Epithelial cell of alveolus of lung (primary cell): ENCODE measurements around the gene AIP. TPM values are rescaled to one million over a fixed set of nuclear protein-coding genes. Genes with fewer than 3 reads are reported as not detected.

Experiments
- total RNA-seq: library from RNA; depleted of rRNA; stranded (reverse); fragments of >200 nt; gene quantifications from 2 replicates; pipeline ENCODE4 v1.2.1, GENCODE V29; 2015

Gene AIP
- total RNA-seq: 70.7 and 120 TPM in 2 replicates

DNA sequence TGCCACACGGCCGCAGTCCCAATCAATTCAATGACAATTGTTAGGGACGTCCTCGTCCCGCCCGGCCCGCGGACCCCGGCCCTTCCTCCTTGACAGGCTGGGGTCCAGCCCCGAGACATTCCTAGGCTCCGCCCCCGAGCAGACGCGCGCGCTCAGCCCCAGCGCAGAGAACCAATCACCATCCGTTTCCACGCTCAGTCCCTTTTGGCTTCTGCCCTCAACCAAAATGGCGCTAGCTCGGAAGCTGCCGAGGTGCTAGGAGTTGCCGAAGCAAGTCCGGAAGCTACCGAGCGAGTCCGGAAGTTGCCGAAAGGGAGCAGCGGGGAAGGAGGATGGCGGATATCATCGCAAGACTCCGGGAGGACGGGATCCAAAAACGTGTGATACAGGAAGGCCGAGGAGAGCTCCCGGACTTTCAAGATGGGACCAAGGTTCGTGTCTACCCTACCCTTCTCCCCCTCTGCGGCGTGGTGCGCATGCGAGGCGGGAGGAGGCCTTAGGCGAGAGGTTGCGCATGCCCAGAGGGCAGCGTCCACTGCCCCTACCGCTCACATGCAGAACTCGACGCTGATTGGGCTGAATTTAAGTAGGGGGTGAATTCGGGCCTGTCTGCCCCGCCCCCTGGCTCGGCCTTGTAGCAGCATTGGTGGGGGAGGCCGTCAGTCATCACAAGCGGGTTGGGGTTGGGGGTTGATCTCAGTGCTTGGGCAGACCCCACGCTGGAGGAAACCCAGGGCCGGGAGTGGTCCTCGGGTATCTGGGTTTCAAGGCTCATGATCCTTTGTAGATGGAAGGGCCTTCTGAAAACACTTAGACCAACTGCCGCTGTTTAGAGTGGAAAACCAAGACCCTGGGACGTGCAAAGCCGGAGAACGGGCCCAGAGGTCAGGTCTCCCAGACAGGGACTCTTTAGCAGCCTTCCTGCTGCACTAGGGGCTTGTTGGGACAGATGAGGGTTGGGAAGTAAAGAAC, at the start of gene AIP:
Gene AIP, plus strand, starts transcription at position 200 of the 972 bp plus-strand sequence. Its CDS starts 133 bp downstream, at position 333.

DNA sequence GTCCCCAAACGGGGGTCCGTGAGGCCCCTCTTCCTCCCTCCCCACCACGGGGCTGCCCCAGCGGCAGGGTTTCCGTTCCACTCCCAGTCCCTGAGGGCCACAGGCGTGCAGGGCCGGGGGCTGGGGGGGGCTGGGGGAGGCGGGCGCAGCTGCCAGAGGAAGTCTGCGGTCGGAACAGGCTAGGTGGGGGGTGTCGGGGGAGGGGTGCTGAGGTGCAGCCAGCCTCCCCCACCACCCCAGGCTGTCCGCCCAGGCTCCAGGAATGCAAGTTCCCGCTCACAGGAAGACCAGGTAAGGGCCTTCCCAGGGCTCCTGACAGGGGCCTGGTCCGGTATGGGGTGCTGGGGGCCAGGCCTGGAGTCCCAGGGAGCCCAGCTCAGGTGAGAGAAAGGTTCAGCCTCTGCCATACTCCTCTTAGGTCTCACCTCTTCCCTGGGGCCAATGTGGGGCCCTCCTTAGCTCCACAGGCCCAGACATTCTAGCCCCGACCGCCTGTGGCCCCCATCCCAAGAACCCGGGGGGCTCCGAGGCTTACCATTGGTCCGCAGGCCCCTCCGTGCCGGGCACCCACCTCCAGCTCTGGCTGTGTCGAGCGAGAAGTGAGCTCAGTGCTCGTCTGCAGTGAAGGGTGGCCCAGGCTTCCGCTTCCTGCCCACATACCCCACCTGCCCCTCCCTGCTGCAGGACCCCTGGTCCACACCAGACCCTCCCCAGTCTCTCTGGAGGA, 45.6 kb upstream of the AIP start, which contains the start of gene PTPRCAP:
Gene PTPRCAP, minus strand, starts transcription at position 601 of the 727 bp plus-strand sequence. Its CDS starts 63 bp downstream, at position 538.

DNA sequence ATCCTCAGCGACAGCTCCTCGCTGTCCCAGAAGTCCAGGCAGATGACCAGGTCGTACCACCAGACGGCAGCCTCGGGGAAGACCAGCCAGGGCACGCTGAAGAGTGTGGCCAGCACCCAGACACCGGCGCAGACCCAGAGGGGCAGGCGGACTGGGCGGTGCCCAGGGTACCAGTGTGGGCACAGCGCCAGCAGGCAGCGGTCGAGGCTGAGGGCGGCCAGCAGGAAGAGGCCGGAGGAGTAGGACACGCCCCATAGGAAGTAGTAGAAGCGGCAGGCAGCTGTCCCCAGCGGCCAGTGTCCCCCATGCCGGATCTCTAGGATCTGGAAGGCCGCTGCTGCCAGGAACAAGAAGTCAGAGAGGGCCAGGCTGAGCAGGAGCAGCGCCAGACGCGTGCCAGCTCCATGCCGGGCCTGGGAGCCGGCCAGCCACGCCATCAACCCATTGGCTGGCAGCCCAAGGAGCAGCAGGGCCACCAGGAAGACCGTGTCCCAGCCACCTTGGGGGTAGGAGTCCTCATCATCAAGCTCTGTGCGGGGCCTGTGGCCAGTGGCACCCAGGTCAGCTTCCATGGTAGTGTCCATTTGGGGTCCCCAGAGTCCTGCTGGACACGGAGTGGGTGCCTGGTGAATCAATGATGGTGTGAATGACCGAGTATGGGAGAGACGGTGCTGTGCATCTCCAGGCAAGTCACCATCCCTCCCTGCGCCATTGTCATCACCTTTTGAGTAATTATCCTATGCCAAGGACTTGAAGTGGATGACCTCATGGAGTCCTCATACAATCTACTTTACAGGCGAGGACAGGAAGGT, 30.5 kb upstream of the AIP start, which contains the start of gene GPR152:
Gene GPR152, minus strand, starts transcription at position 589 of the 812 bp plus-strand sequence. Its CDS starts 5 bp downstream, at position 584.

DNA sequence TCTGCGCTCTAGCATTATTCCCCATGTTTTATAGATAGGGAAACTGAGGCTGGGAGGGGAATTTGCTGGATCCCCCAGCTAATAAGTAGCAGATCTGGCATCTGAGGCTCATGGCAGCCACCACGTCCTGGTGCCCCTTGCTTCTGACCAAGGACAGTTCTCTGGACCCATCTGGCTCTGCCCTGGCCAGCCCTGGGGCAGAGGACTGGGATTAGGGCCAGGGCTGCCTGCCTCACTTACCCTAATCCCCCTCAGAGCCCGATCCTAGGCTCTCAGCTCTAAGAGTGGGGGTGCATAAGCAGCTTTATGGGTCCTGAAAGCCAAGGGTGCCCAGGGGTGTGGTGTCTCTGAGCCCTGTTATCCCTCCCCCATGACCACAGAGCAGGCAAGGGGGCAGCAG, 27.8 kb upstream of the AIP start, which contains the start of gene CABP4:
Gene CABP4, plus strand, starts transcription at position 301 of the 400 bp plus-strand sequence. Its CDS starts 70 bp downstream, at position 371.

DNA sequence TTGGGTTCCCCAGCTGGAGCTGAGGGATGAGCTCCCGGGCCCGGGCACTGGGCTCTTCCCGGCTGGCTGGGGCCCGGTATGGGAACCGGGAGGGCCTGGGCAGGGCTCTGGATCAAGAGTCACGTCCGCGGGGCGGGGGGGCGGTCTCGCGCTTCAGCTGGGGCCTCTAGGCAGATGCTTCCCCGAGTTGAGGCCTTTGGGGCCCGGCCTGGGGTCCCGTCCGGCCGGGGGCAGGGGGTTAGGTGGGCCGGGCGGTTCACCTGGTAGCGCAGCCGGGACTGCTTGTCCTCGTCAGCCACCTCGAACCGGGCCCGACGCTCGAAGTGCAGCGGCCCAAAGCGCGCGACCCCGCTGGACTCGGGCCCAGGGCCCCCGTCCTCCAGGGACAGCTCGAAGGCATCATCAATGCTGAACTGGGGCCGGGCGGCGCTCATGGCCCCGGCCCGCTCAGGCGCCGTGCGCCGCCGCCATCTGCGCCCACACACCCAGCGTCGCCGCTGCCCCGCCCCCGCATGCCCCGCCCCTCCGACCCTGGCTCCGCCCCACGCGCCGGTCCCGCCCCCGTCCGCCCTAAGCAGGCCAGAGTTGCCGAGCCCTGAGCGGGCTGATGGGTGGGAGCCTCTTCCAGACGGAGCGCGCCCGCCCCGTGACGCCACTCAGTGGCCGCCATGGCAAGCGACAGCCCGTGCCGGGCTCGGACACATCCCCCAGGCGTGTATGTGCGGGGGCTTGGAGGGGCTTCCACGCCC, 13.9 kb upstream of the AIP start, which contains the start of gene TMEM134:
Gene TMEM134, minus strand, starts transcription at position 493 of the 749 bp plus-strand sequence. Its CDS starts 59 bp downstream, at position 434.

DNA sequence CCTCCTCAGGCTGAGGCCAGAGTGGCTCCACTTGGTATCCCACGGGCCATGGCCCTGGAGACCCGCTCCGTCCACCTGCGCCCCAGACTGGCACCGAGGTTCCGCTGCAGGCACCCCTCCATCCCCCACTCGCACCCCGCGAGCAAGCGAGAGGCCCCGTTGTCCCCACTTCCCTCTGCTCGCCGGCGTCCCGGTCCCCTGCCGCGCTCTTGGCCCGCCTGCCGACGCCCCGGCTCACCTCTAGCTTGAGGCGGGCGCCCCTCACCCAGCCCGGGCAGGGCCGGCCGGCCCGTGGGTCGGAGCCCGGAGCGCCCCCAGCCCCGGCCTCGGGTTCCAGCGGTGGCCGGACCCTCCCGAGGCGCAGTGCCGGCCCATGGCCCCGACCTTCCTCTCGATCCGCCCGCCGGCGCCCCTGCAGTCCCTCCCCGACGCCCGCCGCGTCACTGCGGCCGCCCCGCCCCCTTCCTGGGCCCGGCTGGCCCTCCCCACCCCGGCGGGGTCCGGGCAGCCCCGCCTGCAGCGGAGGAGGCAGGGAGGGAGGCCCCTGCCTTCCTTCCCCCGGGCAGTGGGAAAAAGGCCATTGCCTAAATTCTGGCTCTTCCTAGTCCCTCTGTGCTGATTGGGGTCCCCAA, 22.2 kb downstream of the AIP start, which contains the start of gene PITPNM1:
Gene PITPNM1, minus strand, starts transcription at position 414 of the 632 bp plus-strand sequence. CDS start 1,183 bp downstream, outside the sequence.

DNA sequence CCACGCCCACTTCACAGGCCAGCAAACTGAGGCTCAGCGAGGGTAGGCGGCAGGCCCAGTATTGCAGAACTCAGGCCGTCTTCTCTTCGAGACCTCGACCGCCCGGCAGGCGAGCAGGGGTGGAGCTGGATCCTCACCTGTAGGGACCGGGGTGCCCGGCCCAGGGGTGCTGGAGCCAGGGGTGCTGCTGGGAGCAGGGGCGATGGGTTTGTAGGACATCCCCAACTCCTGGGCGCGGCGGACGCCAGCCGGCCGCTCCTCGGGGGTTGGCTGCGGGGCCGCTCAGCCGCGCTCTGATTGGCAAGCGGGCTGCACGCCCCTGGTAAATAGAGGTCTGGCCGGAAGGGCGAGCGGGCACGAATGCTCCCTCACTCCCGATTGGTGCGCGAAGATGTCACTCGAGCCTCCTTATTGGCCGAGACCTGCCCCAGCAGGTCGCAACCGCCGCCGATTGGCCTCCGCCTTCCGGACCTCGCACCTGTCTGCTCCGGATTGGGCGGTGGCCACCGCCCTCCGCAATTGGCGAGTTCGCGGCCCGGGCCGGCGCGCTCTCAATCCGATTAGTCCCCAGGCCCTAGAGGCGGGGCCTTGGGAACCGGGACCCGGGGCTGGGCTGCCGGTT, 25.1 kb downstream of the AIP start, which contains the start of gene CDK2AP2:
Gene CDK2AP2, minus strand, starts transcription at position 299 of the 622 bp plus-strand sequence. Its CDS starts 80 bp downstream, at position 219.

DNA sequence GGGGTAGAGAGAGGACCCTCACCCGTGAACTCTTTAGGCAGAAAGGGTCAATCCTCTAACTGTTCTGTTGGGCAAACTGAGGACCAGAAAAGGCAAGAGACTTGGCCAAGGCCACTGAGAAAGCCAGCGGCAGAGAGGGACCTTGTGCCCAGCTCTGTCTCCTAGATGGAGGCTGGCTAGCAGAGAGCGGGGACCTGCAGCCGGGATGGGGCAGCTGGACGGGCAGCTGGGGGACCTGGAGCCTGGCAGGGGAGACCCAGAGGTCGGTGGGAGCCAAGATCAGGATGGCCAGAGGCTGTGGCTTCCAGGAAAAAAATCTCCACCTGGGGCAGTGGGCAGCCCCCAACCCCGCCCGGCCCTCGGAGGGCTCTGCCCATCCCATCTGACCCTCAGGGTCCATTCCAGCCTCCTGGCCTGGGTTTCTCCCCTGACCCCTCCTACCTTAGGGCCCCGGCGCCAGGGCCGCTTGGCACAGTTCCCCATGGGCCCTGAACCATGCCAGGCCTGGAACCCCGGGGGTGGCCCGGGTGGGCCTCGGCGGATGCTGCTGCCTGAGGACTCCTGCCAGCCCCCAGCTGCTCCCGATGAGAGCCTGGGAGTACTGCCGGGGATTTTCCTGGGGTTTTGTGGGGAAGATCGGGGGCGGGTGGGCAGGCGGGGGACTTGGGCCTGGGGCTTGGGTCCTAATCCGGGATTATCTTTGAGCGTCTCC, 40.2 kb downstream of the AIP start, which contains the start of gene CABP2:
Gene CABP2, minus strand, starts transcription at position 603 of the 712 bp plus-strand sequence. Its CDS starts 120 bp downstream, at position 483.

Other genes with a start within 250 kb of the AIP start
- 38.7 and 39.6 TPM in 2 replicates for gene GRK2, start 216.6 kb upstream of the AIP start, total RNA-seq
- 20.9 and 27.4 TPM in 2 replicates for gene ANKRD13D, start 193.7 kb upstream of the AIP start, total RNA-seq
- gene SSH3, start 179.5 kb upstream of the AIP start, total RNA-seq: 17.8 and 26.7 TPM in 2 replicates
- gene POLD4, start 129.5 kb upstream of the AIP start, total RNA-seq: 73.8 and 239 TPM in 2 replicates
- gene CLCF1, start 109.4 kb upstream of the AIP start, total RNA-seq: 10.0 and 10.4 TPM in 2 replicates
- 8.4 and 10.8 TPM in 2 replicates for gene RAD9A, start 91.0 kb upstream of the AIP start, total RNA-seq
- gene PPP1CA, start 81.2 kb upstream of the AIP start, total RNA-seq: 141 and 253 TPM in 2 replicates
- gene TBC1D10C, start 78.9 kb upstream of the AIP start, total RNA-seq: not detected in 2 replicates
- gene CARNS1, start 67.3 kb upstream of the AIP start, total RNA-seq: 0.88 TPM in 1 of 2 replicates, not detected in the other
- 49.5 and 61.2 TPM in 2 replicates for gene RPS6KB2, start 54.5 kb upstream of the AIP start, total RNA-seq
- gene PTPRCAP, start 45.3 kb upstream of the AIP start, total RNA-seq: 1.9 TPM in 1 of 2 replicates, not detected in the other
- gene CORO1B, start 39.5 kb upstream of the AIP start, total RNA-seq: 86.8 and 95.6 TPM in 2 replicates
- gene GPR152, start 30.3 kb upstream of the AIP start, total RNA-seq: not detected in 2 replicates
- not detected in 2 replicates for gene CABP4, start 27.7 kb upstream of the AIP start, total RNA-seq
- 46.4 and 55.7 TPM in 2 replicates for gene TMEM134, start 13.8 kb upstream of the AIP start, total RNA-seq
- 32.7 and 33.9 TPM in 2 replicates for gene PITPNM1, start 22.3 kb downstream of the AIP start, total RNA-seq
- 36.5 and 68.4 TPM in 2 replicates for gene CDK2AP2, start 25.1 kb downstream of the AIP start, total RNA-seq
- gene CABP2, start 40.4 kb downstream of the AIP start, total RNA-seq: not detected in 2 replicates
- gene GSTP1, start 100.8 kb downstream of the AIP start, total RNA-seq: 722 and 2,244 TPM in 2 replicates
- 189 and 203 TPM in 2 replicates for gene NDUFV1, start 123.9 kb downstream of the AIP start, total RNA-seq
- gene NUDT8, start 146.9 kb downstream of the AIP start, total RNA-seq: 6.2 and 15.9 TPM in 2 replicates
- not detected in 2 replicates for gene TBX10, start 156.7 kb downstream of the AIP start, total RNA-seq
- not detected in 2 replicates for gene ACY3, start 167.7 kb downstream of the AIP start, total RNA-seq
- gene ALDH3B2, start 191.6 kb downstream of the AIP start, total RNA-seq: not detected in 2 replicates